HCT116 (cell line): ENCODE data around the gene LSS.

Experiments
- ATF3 ChIP-seq: IDR thresholded peaks from 2 replicates; pipeline ENCODE4 v1.6.1; 2012
- CEBPB ChIP-seq: IDR thresholded peaks from 2 replicates; pipeline ENCODE4 v1.6.1; 2012; ENCODE audit warnings: low read depth
- CTCF ChIP-seq, 3 experiments: fragments of 200-600 bp in 1 of 3; sonication (generic) in 1 of 3; IDR thresholded peaks in 2 of 3; conservative IDR thresholded peaks in 1 of 3; 2 replicates each; pipeline ENCODE4 v1.5.1; 2012 to 2017; ENCODE audit warnings: low read depth in 2 of 3, low read length in 2 of 3, antibody characterized with exemption in 1 of 3, borderline replicate concordance in 1 of 3, control low read depth in 1 of 3, mild to moderate bottlenecking in 1 of 3, mixed read lengths in 1 of 3, mixed run types in 1 of 3, moderate library complexity in 1 of 3; ENCODE audit not compliant: insufficient read depth in 1 of 3
- EZH2phosphoT487 ChIP-seq: fragments of 200-600 bp; IDR thresholded peaks from 2 replicates; pipeline ENCODE4 v1.6.1; 2018; ENCODE audit warnings: antibody characterized with exemption, borderline replicate concordance
- POLR2A ChIP-seq: IDR thresholded peaks from 2 replicates; pipeline ENCODE4 v1.7.0; 2011; ENCODE audit warnings: borderline replicate concordance; ENCODE audit not compliant: insufficient read depth, insufficient read length; ENCODE audit errors: extremely low read depth
- POLR2AphosphoS5 ChIP-seq: IDR thresholded peaks from 2 replicates; pipeline ENCODE4 v1.6.1; 2011; ENCODE audit warnings: mild to moderate bottlenecking, low read depth, low read length, moderate library complexity
- REST ChIP-seq: IDR thresholded peaks from 2 replicates; pipeline ENCODE4 v1.6.1; 2012; ENCODE audit warnings: low read depth
- TCF7L2 ChIP-seq: IDR thresholded peaks from 2 replicates; pipeline ENCODE4 v1.7.0; 2011; ENCODE audit warnings: borderline replicate concordance, inconsistent platforms; ENCODE audit not compliant: insufficient read depth, insufficient read length; ENCODE audit errors: extremely low read depth
- ZFX ChIP-seq: fragments of 450-650 bp; IDR thresholded peaks from 2 replicates; pipeline ENCODE4 v1.6.1; 2017

- no peak for TF ChIP-seq REST
- TF ChIP-seq CTCF (IDR thresholded peaks at IDR 0.05 in 2 of 3, conservative IDR thresholded peaks at IDR 0.05 in 1 of 3; ENCODE audit: borderline replicate concordance in 1 of 3, insufficient read depth in 1 of 3, low read depth in 2 of 3, low read length in 2 of 3), result no peak
- no peak for TF ChIP-seq TCF7L2
- TF ChIP-seq POLR2A, result no peak
- no peak for TF ChIP-seq POLR2AphosphoS5
- TF ChIP-seq EZH2phosphoT487, result no peak
- TF ChIP-seq ZFX, result no peak
- no peak for TF ChIP-seq ATF3
- no peak for TF ChIP-seq CEBPB
These were observed 8.9 kb upstream of the LSS start for GRCh38 chr21:46237474-46237873.
